Suprapubic skin (tissue), 4 donors: ENCODE results near the gene SYK. TPM values are rescaled to one million over a fixed set of nuclear protein-coding genes. Genes with fewer than 3 reads are reported as not detected.

Experiments used
- DNase-seq, 2 donors: peaks; one replicate each; pipeline ENCODE4 v3.0.0-alpha.2; 2019; ENCODE audit warnings: low spot score in 2 of 2
- H3K27ac ChIP-seq: fragments of 200-600 bp; sonication (generic); one replicate; pipeline ENCODE4 v1.5.1; 2019
- H3K27me3 ChIP-seq: fragments of 200-600 bp; sonication (generic); one replicate; pipeline ENCODE4 v1.5.1; 2019
- H3K36me3 ChIP-seq: fragments of 200-600 bp; sonication (generic); one replicate; pipeline ENCODE4 v1.5.1; 2019
- H3K4me1 ChIP-seq: fragments of 200-600 bp; sonication (generic); one replicate; pipeline ENCODE4 v1.5.1; 2019
- H3K4me3 ChIP-seq: fragments of 200-600 bp; sonication (generic); one replicate; pipeline ENCODE4 v1.5.1; 2019; ENCODE audit warnings: mild to moderate bottlenecking
- H3K9me3 ChIP-seq: fragments of 200-600 bp; sonication (generic); one replicate; pipeline ENCODE4 v1.5.1; 2019
- EP300 ChIP-seq: sonication (generic); formaldehyde crosslinking; IDR thresholded peaks from one replicate; pipeline ENCODE4 v1.6.1; 2017; ENCODE audit warnings: antibody characterized with exemption
- POLR2A ChIP-seq, 2 donors: fragments of 450-650 bp; IDR thresholded peaks; one replicate each; pipeline ENCODE4 v1.6.1; 2017; ENCODE audit warnings: antibody characterized with exemption in 2 of 2, mild to moderate bottlenecking in 2 of 2, moderate library complexity in 2 of 2
- POLR2AphosphoS5 ChIP-seq, 3 donors: sonication (generic); formaldehyde crosslinking; IDR thresholded peaks; one replicate each; pipeline ENCODE4 v1.6.1; 2017; ENCODE audit warnings: antibody characterized with exemption in 3 of 3
- WGBS: methylation state at CpG from one replicate; pipeline ENCODE4 v1.1.5; 2018; 5-methylcytosine and 5-hydroxymethylcytosine counted together
- total RNA-seq, 4 donors: library from RNA; depleted of rRNA; stranded (reverse); fragments of >200 nt; gene quantifications; one replicate each; pipeline ENCODE4 v1.1.0, GENCODE V29; 2016
- TF ChIP-seq, protein P1 (sequence below), 2 donors: fragments of 200-600 bp in 1 of 2; fragments of 450-650 bp in 1 of 2; sonication (generic) in 1 of 2; IDR thresholded peaks; one replicate each; pipeline ENCODE4 v1.5.1; 2016 to 2019; ENCODE audit warnings: antibody characterized with exemption in 2 of 2, mild to moderate bottlenecking in 1 of 2, moderate library complexity in 1 of 2

Gene SYK
- total RNA-seq, 4 donors from 2014 or later: 22.0 to 31.6 (median 25.0) TPM

DNA sequence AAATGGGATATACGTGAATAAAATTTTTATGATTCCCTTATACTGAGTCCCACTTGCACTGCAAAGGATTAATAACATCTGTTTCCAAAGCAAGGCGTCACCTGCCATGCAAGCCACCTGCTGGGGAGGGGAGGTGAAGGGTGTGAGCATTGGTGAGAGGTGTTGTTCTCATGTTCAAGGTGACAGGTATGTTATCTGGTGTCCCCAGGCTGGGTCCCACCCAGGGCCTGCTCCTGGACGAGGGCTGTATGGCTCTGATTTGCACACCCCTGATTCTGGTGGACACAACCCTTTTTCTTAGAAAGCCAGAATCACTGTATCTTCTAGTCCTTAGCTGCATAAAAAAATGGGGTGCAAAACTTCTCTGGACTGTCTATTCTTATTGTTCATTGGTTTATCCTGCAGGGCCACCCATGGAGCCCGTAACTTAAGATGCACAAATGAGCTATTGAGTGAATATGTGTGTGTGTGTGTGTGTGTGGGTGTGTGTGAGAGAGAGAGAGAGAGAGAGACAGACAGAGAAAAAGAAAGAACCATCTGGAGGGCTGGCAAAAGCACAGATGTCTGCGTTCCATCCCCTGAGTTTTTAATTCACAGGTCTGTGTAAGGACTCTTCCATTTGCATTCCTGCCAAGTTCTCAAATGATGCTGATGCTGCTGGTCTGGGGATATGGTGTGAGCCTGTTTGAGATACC lies 53.7 kb downstream of the SYK start:
- TF ChIP-seq POLR2AphosphoS5 (IDR thresholded peaks at IDR 0.05) (no peak), EP300 (no peak), POLR2A (IDR thresholded peaks at IDR 0.05) (no peak)
- TF ChIP-seq, protein P1, sequence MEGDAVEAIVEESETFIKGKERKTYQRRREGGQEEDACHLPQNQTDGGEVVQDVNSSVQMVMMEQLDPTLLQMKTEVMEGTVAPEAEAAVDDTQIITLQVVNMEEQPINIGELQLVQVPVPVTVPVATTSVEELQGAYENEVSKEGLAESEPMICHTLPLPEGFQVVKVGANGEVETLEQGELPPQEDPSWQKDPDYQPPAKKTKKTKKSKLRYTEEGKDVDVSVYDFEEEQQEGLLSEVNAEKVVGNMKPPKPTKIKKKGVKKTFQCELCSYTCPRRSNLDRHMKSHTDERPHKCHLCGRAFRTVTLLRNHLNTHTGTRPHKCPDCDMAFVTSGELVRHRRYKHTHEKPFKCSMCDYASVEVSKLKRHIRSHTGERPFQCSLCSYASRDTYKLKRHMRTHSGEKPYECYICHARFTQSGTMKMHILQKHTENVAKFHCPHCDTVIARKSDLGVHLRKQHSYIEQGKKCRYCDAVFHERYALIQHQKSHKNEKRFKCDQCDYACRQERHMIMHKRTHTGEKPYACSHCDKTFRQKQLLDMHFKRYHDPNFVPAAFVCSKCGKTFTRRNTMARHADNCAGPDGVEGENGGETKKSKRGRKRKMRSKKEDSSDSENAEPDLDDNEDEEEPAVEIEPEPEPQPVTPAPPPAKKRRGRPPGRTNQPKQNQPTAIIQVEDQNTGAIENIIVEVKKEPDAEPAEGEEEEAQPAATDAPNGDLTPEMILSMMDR (IDR thresholded peaks at IDR 0.05): no peak
- no peaks in the 10 kb centered on the region for H3K4me1 ChIP-seq
- H3K4me3 ChIP-seq: no peak overlapping the region
- H3K27me3 ChIP-seq: no peaks in the 10 kb centered on the region
- H3K9me3 ChIP-seq: no peaks in the 10 kb centered on the region
- WGBS: 71% methylated on average over 5 of the region's 5 CpGs
- H3K36me3 ChIP-seq: peaks cover 4% of the 10 kb centered on the region
- no peak overlapping the region for H3K27ac ChIP-seq
- DNase-seq: no peak

DNA sequence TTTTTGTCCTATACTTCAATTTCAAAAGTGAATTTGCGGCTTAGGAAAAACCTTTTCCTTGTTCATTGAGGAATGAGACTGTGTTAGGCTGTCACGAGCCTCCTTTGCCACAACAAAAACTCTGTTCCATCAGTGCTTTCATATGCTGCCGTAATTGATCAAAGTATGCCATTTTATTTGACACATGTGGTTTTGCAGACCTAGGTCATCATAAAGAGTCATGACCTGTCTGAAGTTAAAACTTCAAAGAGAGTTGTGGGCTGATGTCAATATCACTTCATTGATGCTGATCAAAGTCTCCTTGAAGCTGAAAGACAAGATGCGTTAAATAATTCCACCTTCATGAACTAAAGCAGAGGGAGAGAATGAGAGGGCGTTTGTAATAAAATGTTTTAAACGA lies 55.5 kb downstream of the SYK start:
- Histone ChIP-seq H3K4me3 (no peak overlapping the region), H3K27ac (no peak overlapping the region), H3K4me1 (no peaks in the 10 kb centered on the region), H3K27me3 (no peaks in the 10 kb centered on the region), H3K9me3 (no peaks in the 10 kb centered on the region), H3K36me3 (no peaks in the 10 kb centered on the region)
- TF ChIP-seq POLR2A (IDR thresholded peaks at IDR 0.05): no peak
- TF ChIP-seq POLR2AphosphoS5 (IDR thresholded peaks at IDR 0.05): no peak
- TF ChIP-seq EP300: no peak
- TF ChIP-seq, protein P1 (IDR thresholded peaks at IDR 0.05): no peak
- DNase-seq: no peak
- WGBS: 76% methylated on average over 6 of the region's 6 CpGs

DNA sequence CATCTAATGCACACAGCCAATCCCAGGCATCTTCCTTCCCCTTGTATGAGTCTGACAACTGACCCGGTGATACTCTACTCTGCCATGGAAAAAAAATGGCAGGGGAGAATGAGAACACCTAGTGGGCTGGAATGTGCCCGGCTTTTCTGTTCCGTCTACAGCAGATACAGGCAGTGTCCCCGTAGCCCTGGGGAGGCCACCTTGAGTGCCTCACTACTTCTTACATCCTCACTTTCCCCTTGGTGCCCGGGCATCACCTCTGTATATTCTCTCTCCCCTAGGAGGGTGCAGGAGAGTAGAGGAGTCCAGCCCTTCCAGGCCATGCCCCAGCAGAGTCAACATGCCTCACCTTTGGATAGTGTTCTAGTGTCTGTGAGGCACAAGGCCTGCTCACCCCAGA lies 56.2 kb downstream of the SYK start:
- Histone ChIP-seq H3K27me3 (no peaks in the 10 kb centered on the region), H3K27ac (no peak overlapping the region), H3K4me3 (no peak overlapping the region), H3K36me3 (no peaks in the 10 kb centered on the region), H3K9me3 (no peaks in the 10 kb centered on the region), H3K4me1 (no peaks in the 10 kb centered on the region)
- WGBS: 89% methylated on average over 5 of the region's 5 CpGs
- no peak for DNase-seq
- TF ChIP-seq EP300 (no peak), POLR2AphosphoS5 (IDR thresholded peaks at IDR 0.05) (no peak), POLR2A (IDR thresholded peaks at IDR 0.05) (no peak)
- TF ChIP-seq, protein P1 (IDR thresholded peaks at IDR 0.05): no peak

DNA sequence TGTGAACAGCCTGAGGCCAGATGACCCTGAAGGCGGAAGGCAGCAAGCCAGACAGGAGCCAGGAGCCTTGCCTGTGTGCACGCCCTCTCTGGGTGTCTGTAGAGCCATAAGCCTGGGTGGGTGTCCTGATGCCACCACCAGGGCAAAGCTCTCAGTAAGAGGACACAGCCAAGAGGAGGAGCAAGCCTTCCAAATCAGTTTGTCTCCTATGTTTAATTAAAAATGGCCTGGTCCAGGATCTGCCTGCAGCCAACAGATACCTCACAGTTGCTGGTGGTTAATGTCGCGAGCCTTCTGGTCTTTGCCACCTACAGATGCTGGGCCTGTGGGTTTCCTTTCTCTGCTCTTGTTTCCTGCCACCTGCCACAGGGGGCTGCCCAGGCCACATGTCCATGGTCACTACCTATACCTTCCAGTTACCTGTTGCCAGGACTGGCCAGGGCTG lies 56.9 kb downstream of the SYK start:
- 80% methylated on average over 2 of the region's 4 CpGs for WGBS
- Histone ChIP-seq H3K27me3 (no peaks in the 10 kb centered on the region), H3K36me3 (no peaks in the 10 kb centered on the region), H3K27ac (no peak overlapping the region), H3K9me3 (no peaks in the 10 kb centered on the region), H3K4me3 (no peak overlapping the region), H3K4me1 (no peaks in the 10 kb centered on the region)
- no peak for DNase-seq
- no peak for TF ChIP-seq POLR2A (IDR thresholded peaks at IDR 0.05)
- no peak for TF ChIP-seq EP300
- TF ChIP-seq POLR2AphosphoS5 (IDR thresholded peaks at IDR 0.05): no peak
- TF ChIP-seq, protein P1 (IDR thresholded peaks at IDR 0.05): no peak

DNA sequence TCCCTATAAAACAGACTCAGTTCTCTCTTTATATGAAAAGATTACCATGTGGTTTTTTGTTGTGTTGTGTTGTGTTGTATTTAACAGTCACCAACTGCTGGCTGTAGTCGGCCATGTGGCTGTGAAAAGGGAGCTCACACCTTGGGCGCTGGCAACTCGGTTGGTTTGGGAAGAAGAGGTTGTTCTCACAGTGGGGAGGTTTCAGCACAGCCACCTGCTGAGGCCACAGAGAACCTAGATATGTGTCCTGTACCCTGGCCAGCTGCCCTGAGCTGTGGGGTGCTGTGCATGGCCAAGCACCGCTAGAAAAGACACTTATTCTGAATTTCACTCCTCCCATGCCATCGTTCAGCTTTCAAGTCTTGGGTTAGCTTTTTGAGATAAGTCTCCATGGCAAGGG lies 58.8 kb downstream of the SYK start:
- no peak for DNase-seq
- peaks cover 5% of the 10 kb centered on the region for H3K36me3 ChIP-seq
- 90% methylated on average over 5 of the region's 5 CpGs for WGBS

More for the DNA sequence above, 58.8 kb downstream of the SYK start:
- Histone ChIP-seq H3K27me3 (no peaks in the 10 kb centered on the region), H3K9me3 (no peaks in the 10 kb centered on the region), H3K4me1 (no peaks in the 10 kb centered on the region), H3K4me3 (no peak overlapping the region), H3K27ac (no peak overlapping the region)
- no peak for TF ChIP-seq EP300
- no peak for TF ChIP-seq POLR2AphosphoS5 (IDR thresholded peaks at IDR 0.05)
- TF ChIP-seq, protein P1 (IDR thresholded peaks at IDR 0.05): no peak
- TF ChIP-seq POLR2A (IDR thresholded peaks at IDR 0.05): no peak
